ENCODE measurements around the gene OTOG. TPM values are rescaled to one million over a fixed set of nuclear protein-coding genes. Genes with fewer than 3 reads are reported as not detected.

The OTOG gene
- polyA plus RNA-seq, 2 donors, result not detected

GRCh38 chr11:17556999-17557398 lies 9.9 kb downstream of the OTOG start:
- Histone ChIP-seq H3K4me3 (ENCODE audit: low read depth in 1 of 2, low read length in 2 of 2) (no peak overlapping the region), H3K4me1 (ENCODE audit: control insufficient read depth in 2 of 2, insufficient read depth in 2 of 2, low read length in 1 of 2) (no peaks in the 10 kb centered on the region), H3K27ac (ENCODE audit: low read depth in 2 of 2, low read length in 1 of 2) (no peak overlapping the region), H3K27me3 (ENCODE audit: control insufficient read depth in 1 of 2, insufficient read depth in 2 of 2, low read length in 2 of 2) (no peaks in the 10 kb centered on the region), H3K9me3 (ENCODE audit: control insufficient read depth in 2 of 2, insufficient read depth in 1 of 2, low read depth in 1 of 2, low read length in 1 of 2) (no peaks in the 10 kb centered on the region), H3K36me3 (ENCODE audit: control insufficient read depth in 2 of 2, insufficient read depth in 2 of 2, low read length in 1 of 2) (no peaks in the 10 kb centered on the region)
- WGBS, 2 donors, result 88 to 94% methylated on average over 8 of the region's 8 CpGs

- Histone ChIP-seq H3K4me1 (ENCODE audit: control insufficient read depth in 2 of 2, insufficient read depth in 2 of 2, low read length in 1 of 2) (no peaks in the 10 kb centered on the region), H3K4me3 (ENCODE audit: low read depth in 1 of 2, low read length in 2 of 2) (no peak overlapping the region), H3K36me3 (ENCODE audit: control insufficient read depth in 2 of 2, insufficient read depth in 2 of 2, low read length in 1 of 2) (no peaks in the 10 kb centered on the region), H3K27me3 (ENCODE audit: control insufficient read depth in 1 of 2, insufficient read depth in 2 of 2, low read length in 2 of 2) (no peaks in the 10 kb centered on the region), H3K27ac (ENCODE audit: low read depth in 2 of 2, low read length in 1 of 2) (no peak overlapping the region), H3K9me3 (ENCODE audit: control insufficient read depth in 2 of 2, insufficient read depth in 1 of 2, low read depth in 1 of 2, low read length in 1 of 2) (no peaks in the 10 kb centered on the region)
- whole genome bisulfite sequencing, 2 donors, result 81 to 82% methylated on average over 15 of the region's 15 CpGs
These were observed 11.1 kb downstream of the OTOG start for GRCh38 chr11:17558025-17558780.

DNA sequence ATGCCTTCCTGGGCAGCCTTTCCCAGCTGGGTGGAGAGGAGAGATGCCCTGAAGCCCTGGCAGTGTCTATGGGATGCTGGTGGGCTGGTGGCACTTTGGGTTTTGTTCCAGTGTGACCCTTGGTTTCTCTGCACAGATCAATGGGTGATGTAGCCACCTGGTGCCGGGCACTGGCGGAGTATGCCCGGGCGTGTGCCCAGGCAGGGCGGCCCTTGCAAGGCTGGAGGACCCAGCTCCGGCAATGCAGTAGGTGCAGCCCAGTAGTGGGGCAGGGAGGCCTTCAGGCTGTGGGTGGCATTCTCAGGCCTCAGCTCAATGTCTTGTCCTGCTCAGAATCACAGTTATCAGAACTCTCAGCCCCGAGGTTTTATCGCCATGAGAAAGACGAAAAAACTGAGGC lies 11.9 kb downstream of the OTOG start:
- 87 to 90% methylated on average over 9 of the region's 9 CpGs for WGBS, 2 donors

DNA sequence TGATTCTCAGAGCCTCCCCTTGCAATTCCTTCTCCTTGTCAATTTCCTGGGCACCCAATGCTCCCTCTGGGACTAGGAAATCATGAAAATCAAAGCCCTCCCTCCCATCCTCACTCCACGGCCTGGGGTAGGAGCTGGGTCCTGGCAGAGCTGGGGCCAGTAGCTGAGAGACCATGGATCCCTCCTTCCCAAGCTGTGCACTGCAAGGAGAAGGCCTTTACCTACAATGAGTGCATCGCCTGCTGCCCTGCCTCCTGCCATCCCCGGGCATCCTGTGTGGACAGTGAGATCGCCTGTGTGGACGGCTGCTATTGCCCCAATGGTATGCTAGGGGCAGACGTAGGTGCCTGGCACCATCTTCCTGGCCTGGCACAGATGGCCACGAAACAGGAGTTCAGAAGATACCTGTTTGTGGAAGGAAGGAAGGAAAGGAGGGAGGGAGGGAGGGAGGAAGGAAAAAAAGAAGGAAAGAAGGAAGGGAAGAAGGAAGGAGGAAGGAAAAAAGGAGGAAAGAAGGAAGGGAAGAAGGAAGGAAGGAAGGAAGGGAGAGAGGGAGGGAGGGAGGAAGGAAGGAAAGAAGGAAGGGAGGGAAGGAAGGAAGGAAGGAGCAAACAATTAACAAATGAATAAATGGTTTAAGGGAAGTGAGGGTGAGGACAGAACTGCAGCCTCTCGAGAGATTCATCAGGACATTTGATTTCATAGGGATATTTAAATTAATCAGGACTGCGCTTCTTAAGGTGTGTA lies 12.5 kb downstream of the OTOG start:
- Histone ChIP-seq H3K27ac (ENCODE audit: low read depth in 2 of 2, low read length in 1 of 2) (no peak overlapping the region), H3K4me3 (ENCODE audit: low read depth in 1 of 2, low read length in 2 of 2) (no peak overlapping the region), H3K4me1 (ENCODE audit: control insufficient read depth in 2 of 2, insufficient read depth in 2 of 2, low read length in 1 of 2) (no peaks in the 10 kb centered on the region), H3K27me3 (ENCODE audit: control insufficient read depth in 1 of 2, insufficient read depth in 2 of 2, low read length in 2 of 2) (no peaks in the 10 kb centered on the region), H3K36me3 (ENCODE audit: control insufficient read depth in 2 of 2, insufficient read depth in 2 of 2, low read length in 1 of 2) (no peaks in the 10 kb centered on the region), H3K9me3 (ENCODE audit: control insufficient read depth in 2 of 2, insufficient read depth in 1 of 2, low read depth in 1 of 2, low read length in 1 of 2) (no peaks in the 10 kb centered on the region)
- 84 to 86% methylated on average over 9 of the region's 9 CpGs for WGBS, 2 donors

More for the DNA sequence above, 11.9 kb downstream of the OTOG start:
- no peaks in the 10 kb centered on the region for H3K36me3 ChIP-seq (ENCODE audit: control insufficient read depth in 2 of 2, insufficient read depth in 2 of 2, low read length in 1 of 2)
- no peak overlapping the region for H3K27ac ChIP-seq (ENCODE audit: low read depth in 2 of 2, low read length in 1 of 2)
- H3K9me3 ChIP-seq (ENCODE audit: control insufficient read depth in 2 of 2, insufficient read depth in 1 of 2, low read depth in 1 of 2, low read length in 1 of 2), result no peaks in the 10 kb centered on the region
- no peak overlapping the region for H3K4me3 ChIP-seq (ENCODE audit: low read depth in 1 of 2, low read length in 2 of 2)
- no peaks in the 10 kb centered on the region for H3K4me1 ChIP-seq (ENCODE audit: control insufficient read depth in 2 of 2, insufficient read depth in 2 of 2, low read length in 1 of 2)
- no peaks in the 10 kb centered on the region for H3K27me3 ChIP-seq (ENCODE audit: control insufficient read depth in 1 of 2, insufficient read depth in 2 of 2, low read length in 2 of 2)

DNA sequence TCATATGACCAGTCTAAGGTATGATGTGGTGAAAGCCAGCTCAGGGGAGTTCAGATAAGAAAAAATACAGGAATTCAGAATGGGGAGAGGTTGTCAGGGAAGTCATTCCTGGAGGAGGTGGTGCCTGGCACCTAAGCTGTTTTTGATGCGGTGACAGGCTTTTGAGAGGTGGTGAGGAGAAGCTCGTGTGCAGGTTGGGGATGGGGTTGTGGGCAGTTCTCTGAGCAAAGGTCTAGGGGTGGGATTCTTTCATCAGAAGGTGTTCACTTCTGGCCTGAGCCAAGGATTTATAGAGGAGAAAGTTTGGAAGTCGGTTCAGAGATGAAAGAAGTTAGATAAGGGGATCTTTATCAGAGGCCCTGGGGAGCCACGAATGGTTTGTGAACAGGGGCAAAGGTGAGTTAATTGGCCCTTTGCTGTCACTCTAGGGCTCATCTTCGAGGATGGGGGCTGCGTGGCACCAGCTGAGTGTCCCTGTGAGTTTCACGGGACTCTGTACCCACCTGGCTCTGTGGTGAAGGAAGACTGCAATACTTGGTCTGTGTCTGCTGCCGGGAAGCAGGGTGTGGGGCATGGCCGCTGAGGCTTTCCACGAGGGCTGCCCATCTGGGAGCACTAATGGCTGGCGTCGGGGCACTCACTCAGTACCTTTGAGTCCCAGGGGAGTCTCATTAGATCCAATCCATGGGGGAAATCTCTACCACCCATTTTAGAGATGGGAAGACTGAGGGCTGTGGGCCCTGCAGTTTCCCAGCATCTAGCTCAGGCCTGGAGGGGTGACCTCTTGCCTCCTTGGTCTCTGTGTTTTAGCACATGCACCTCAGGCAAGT lies 13.4 kb downstream of the OTOG start:
- Histone ChIP-seq H3K9me3 (ENCODE audit: control insufficient read depth in 2 of 2, insufficient read depth in 1 of 2, low read depth in 1 of 2, low read length in 1 of 2) (no peaks in the 10 kb centered on the region), H3K4me3 (ENCODE audit: low read depth in 1 of 2, low read length in 2 of 2) (no peak overlapping the region), H3K27me3 (ENCODE audit: control insufficient read depth in 1 of 2, insufficient read depth in 2 of 2, low read length in 2 of 2) (no peaks in the 10 kb centered on the region), H3K4me1 (ENCODE audit: control insufficient read depth in 2 of 2, insufficient read depth in 2 of 2, low read length in 1 of 2) (no peaks in the 10 kb centered on the region), H3K27ac (ENCODE audit: low read depth in 2 of 2, low read length in 1 of 2) (no peak overlapping the region), H3K36me3 (ENCODE audit: control insufficient read depth in 2 of 2, insufficient read depth in 2 of 2, low read length in 1 of 2) (no peaks in the 10 kb centered on the region)
- WGBS, 2 donors, result 70 to 73% methylated on average over 12 of the region's 12 CpGs

DNA sequence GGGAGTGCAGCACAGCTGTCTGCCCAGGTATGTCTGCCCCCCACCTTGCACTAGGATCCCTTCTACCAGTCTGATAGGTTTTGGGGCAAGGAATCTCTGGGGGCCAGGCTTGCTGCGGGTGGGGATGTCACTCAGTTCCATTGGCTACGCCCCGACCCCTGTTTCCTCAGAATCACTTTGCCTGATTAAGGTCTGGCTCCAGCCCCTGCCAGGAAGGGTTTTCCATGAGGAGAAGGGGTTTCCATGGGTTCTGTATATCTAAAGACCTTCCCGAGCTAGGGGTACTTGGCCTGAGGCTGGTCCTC lies 14.0 kb downstream of the OTOG start:
- Histone ChIP-seq H3K27ac (ENCODE audit: low read depth in 2 of 2, low read length in 1 of 2) (no peak overlapping the region), H3K4me3 (ENCODE audit: low read depth in 1 of 2, low read length in 2 of 2) (no peak overlapping the region), H3K27me3 (ENCODE audit: control insufficient read depth in 1 of 2, insufficient read depth in 2 of 2, low read length in 2 of 2) (no peaks in the 10 kb centered on the region), H3K9me3 (ENCODE audit: control insufficient read depth in 2 of 2, insufficient read depth in 1 of 2, low read depth in 1 of 2, low read length in 1 of 2) (no peaks in the 10 kb centered on the region), H3K36me3 (ENCODE audit: control insufficient read depth in 2 of 2, insufficient read depth in 2 of 2, low read length in 1 of 2) (no peaks in the 10 kb centered on the region), H3K4me1 (ENCODE audit: control insufficient read depth in 2 of 2, insufficient read depth in 2 of 2, low read length in 1 of 2) (no peaks in the 10 kb centered on the region)
- 85% methylated on average over 4 of the region's 4 CpGs for WGBS, 2 donors

GRCh38 chr11:17561526-17561925 lies 14.5 kb downstream of the OTOG start:
- no peaks in the 10 kb centered on the region for H3K27me3 ChIP-seq (ENCODE audit: control insufficient read depth in 1 of 2, insufficient read depth in 2 of 2, low read length in 2 of 2)
- H3K9me3 ChIP-seq (ENCODE audit: control insufficient read depth in 2 of 2, insufficient read depth in 1 of 2, low read depth in 1 of 2, low read length in 1 of 2), result no peaks in the 10 kb centered on the region
- no peaks in the 10 kb centered on the region for H3K4me1 ChIP-seq (ENCODE audit: control insufficient read depth in 2 of 2, insufficient read depth in 2 of 2, low read length in 1 of 2)
- H3K27ac ChIP-seq (ENCODE audit: low read depth in 2 of 2, low read length in 1 of 2), result no peak overlapping the region
- H3K36me3 ChIP-seq (ENCODE audit: control insufficient read depth in 2 of 2, insufficient read depth in 2 of 2, low read length in 1 of 2), result no peaks in the 10 kb centered on the region
- 93% methylated on average over 9 of the region's 9 CpGs for WGBS, 2 donors
- no peak overlapping the region for H3K4me3 ChIP-seq (ENCODE audit: low read depth in 1 of 2, low read length in 2 of 2)

GRCh38 chr11:17563231-17563646 lies 16.2 kb downstream of the OTOG start:
- Histone ChIP-seq H3K4me1 (ENCODE audit: control insufficient read depth in 2 of 2, insufficient read depth in 2 of 2, low read length in 1 of 2) (no peaks in the 10 kb centered on the region), H3K36me3 (ENCODE audit: control insufficient read depth in 2 of 2, insufficient read depth in 2 of 2, low read length in 1 of 2) (no peaks in the 10 kb centered on the region), H3K27ac (ENCODE audit: low read depth in 2 of 2, low read length in 1 of 2) (no peak overlapping the region), H3K9me3 (ENCODE audit: control insufficient read depth in 2 of 2, insufficient read depth in 1 of 2, low read depth in 1 of 2, low read length in 1 of 2) (no peaks in the 10 kb centered on the region), H3K27me3 (ENCODE audit: control insufficient read depth in 1 of 2, insufficient read depth in 2 of 2, low read length in 2 of 2) (no peaks in the 10 kb centered on the region), H3K4me3 (ENCODE audit: low read depth in 1 of 2, low read length in 2 of 2) (no peak overlapping the region)

DNA sequence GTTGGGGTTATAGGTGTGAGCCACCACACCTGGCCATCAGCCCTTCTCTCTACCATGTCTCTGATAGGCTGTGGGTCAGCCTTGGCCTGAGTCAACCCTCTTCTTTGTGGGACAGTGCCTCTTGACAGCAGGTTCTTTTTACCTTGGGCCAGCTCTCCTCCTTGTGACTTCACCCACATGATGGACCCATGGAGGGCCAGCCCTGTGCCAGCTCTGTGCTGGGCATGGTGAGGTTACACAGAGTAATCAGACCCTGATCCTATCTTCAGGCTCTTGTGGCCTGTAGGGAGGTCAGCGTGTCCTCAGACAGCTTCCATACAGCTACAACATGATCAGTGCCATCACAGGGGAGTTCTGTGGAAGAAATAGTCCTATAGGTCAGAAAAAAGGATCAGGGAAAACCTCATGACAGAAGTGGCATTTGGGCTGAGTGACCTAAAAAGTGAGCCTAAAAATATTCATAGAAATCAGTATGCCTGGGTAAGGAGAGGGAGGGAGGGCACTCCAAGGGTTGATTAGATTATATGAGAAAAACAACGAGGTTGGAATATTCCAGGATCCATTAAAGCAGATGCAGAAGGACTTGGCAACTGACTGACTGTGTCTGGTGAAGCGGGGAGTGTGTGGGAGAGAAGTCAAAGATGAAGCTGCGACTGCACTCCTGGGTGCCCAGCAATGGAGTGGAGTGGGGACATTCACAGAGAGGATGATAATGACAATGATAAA lies 17.1 kb downstream of the OTOG start:
- Histone ChIP-seq H3K27ac (ENCODE audit: low read depth in 2 of 2, low read length in 1 of 2) (no peak overlapping the region), H3K27me3 (ENCODE audit: control insufficient read depth in 1 of 2, insufficient read depth in 2 of 2, low read length in 2 of 2) (no peaks in the 10 kb centered on the region), H3K9me3 (ENCODE audit: control insufficient read depth in 2 of 2, insufficient read depth in 1 of 2, low read depth in 1 of 2, low read length in 1 of 2) (no peaks in the 10 kb centered on the region), H3K4me1 (ENCODE audit: control insufficient read depth in 2 of 2, insufficient read depth in 2 of 2, low read length in 1 of 2) (no peaks in the 10 kb centered on the region), H3K36me3 (ENCODE audit: control insufficient read depth in 2 of 2, insufficient read depth in 2 of 2, low read length in 1 of 2) (no peaks in the 10 kb centered on the region), H3K4me3 (ENCODE audit: low read depth in 1 of 2, low read length in 2 of 2) (no peak overlapping the region)
- WGBS, 2 donors, result 79 to 81% methylated on average over 4 of the region's 4 CpGs

Data from esophagus (tissue), 2 donors.